Duodenal mucosa (tissue), 2 donors: ENCODE measurements around the gene MEF2A.

Experiments used
- H3K27ac ChIP-seq: one replicate; pipeline ENCODE4 v1.7.0; 2013; ENCODE audit warnings: low read depth, low read length
- H3K27me3 ChIP-seq, 2 donors: one replicate each; pipeline ENCODE4 v1.7.0; 2013; ENCODE audit warnings: low read length in 2 of 2, control low read depth in 1 of 2; ENCODE audit not compliant: insufficient read depth in 2 of 2, control insufficient read depth in 1 of 2
- H3K36me3 ChIP-seq, 2 donors: one replicate each; pipeline ENCODE4 v1.7.0; 2013; ENCODE audit warnings: low read length in 2 of 2, control low read depth in 1 of 2; ENCODE audit not compliant: insufficient read depth in 2 of 2, control insufficient read depth in 1 of 2
- H3K4me1 ChIP-seq, 2 donors: one replicate each; pipeline ENCODE4 v1.7.0; 2013; ENCODE audit warnings: low read length in 2 of 2, control low read depth in 1 of 2; ENCODE audit not compliant: insufficient read depth in 2 of 2, control insufficient read depth in 1 of 2
- H3K4me3 ChIP-seq, 2 donors: one replicate each; pipeline ENCODE4 v1.7.0; 2013; ENCODE audit warnings: low read length in 2 of 2, low read depth in 1 of 2
- H3K9ac ChIP-seq, 2 donors: one replicate each; pipeline ENCODE4 v1.7.0; 2013; ENCODE audit warnings: low read length in 2 of 2, low read depth in 1 of 2
- H3K9me3 ChIP-seq, 2 donors: one replicate each; pipeline ENCODE4 v1.7.0; 2013; ENCODE audit warnings: low read length in 2 of 2, control low read depth in 1 of 2; ENCODE audit not compliant: control insufficient read depth in 1 of 2

MEF2A gene

DNA sequence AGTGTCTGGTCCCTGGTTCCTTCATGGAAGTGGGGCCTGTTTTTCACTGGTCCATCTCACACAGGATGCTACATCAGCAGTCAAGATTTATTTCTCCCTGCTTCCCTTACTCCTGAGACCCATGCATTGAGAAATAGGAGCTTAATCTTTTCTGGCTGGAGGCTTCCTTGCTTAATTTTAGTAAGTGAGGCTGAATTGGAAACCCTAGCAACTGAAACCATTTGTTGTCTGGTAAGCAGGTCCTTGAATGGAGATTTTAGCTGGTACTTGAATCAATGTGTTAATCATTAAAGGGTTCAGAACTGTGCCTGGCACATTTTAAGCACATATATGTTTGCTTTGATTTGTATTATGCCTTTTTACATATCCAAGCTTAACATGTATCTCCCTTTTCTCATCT lies 20.2 kb upstream of the MEF2A start:
- no peak overlapping the region for H3K27ac ChIP-seq
- H3K36me3 ChIP-seq, result no peaks in the 10 kb centered on the region
- H3K9ac ChIP-seq, result no peak overlapping the region
- no peaks in the 10 kb centered on the region for H3K27me3 ChIP-seq
- H3K4me3 ChIP-seq, result no peak overlapping the region
- no peaks in the 10 kb centered on the region for H3K4me1 ChIP-seq
- H3K9me3 ChIP-seq, result no peaks in the 10 kb centered on the region

DNA sequence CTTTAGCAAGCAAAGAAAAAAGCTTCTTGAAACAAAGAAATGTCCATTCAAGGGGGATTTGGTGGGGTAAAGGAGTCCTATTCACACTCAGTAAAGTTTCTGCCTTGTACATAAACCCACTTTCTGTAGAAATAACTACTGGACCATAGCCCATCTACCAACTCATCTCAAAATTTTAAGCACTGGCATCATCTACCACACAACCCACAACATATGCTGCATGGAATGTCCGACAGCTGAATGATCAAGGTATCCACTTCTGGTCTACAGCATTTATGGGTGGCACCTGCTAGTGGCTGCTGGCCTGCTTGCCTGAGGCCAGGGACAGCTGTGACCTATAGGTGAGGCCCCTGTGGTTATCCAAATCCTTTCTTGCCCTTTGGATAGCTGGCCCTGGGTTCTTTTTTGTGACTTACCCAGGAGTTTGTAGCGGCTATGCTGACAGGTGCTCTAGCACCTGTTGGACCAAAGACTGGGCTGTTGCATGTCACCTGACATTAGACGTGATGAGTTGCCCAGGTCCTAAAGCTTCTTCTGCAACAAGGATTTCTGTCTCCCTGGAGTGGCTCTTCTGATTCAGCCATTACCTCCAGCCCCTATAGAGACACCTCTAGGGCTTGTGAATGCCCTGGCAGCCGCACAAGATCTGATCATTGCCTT lies 19.2 kb upstream of the MEF2A start:
- Histone ChIP-seq H3K9me3 (no peaks in the 10 kb centered on the region), H3K27me3 (no peaks in the 10 kb centered on the region), H3K27ac (no peak overlapping the region), H3K9ac (no peak overlapping the region), H3K4me1 (no peaks in the 10 kb centered on the region), H3K36me3 (no peaks in the 10 kb centered on the region), H3K4me3 (no peak overlapping the region)

DNA sequence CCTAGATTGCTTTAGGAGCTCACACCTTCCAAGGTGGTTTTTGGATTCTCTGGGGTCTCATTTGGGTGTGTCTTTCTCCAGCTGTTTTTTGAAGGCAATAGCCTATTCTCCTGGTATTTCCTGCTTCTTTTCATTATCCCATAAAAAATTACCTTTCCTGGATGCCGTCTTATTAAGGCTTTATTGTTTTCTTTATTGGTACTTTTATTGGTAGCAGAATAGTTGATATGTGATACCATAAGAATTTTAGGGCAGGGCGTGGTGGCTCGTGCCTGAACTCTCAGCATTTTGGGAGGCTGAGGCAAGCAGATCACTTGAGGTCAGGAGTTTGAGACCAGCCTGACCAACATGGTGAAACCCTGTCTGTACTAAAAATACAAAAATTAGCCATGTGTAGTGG lies 18.3 kb upstream of the MEF2A start:
- H3K27me3 ChIP-seq, result no peaks in the 10 kb centered on the region
- no peak overlapping the region for H3K27ac ChIP-seq
- H3K4me1 ChIP-seq, result no peaks in the 10 kb centered on the region
- H3K36me3 ChIP-seq, result no peaks in the 10 kb centered on the region
- no peak overlapping the region for H3K4me3 ChIP-seq
- no peak overlapping the region for H3K9ac ChIP-seq
- no peaks in the 10 kb centered on the region for H3K9me3 ChIP-seq

DNA sequence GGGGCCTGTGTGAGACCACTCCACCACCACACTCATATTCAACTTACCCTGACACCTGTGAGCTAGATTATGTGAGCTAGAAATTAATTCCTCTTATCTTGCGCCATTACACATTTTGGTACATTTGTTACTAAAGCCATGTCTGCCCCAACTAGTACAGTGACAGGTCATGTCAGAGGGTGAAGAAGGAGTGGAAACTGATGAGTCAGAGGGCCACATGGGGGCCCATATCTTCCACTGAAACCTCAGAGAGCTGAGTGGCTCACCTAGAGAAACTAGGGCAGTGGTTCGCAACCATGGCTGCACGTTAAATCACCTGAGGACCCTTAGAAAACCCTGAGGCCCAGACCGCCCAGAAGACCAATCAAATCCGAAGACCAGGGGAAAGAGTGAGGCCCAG lies 15.7 kb upstream of the MEF2A start:
- peaks cover 0 to 4% of the 10 kb centered on the region in 2 donors for H3K27me3 ChIP-seq
- no peak overlapping the region for H3K27ac ChIP-seq
- H3K4me1 ChIP-seq, result no peaks in the 10 kb centered on the region
- no peak overlapping the region for H3K9ac ChIP-seq
- no peaks in the 10 kb centered on the region for H3K9me3 ChIP-seq
- H3K36me3 ChIP-seq, result no peaks in the 10 kb centered on the region
- H3K4me3 ChIP-seq, result no peak overlapping the region

DNA sequence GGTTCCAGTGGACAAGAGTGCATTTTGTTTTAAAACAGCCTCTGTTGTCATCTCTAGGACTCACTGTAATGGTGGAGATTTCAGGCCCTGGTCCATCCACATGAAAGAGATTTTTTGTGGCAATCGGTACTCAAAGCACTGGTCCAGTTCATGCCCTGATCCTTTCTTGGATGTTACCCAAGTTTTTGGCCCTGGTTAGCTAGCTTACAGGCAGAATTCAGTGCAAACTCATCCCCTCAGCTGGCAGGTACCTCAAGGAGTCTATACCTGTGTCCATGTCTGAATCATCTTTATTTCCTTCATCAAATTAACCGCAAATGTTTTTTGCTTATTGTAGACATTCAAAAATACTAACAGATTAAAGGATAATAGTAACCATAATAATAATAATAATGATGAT lies 13.7 kb upstream of the MEF2A start:
- Histone ChIP-seq H3K27ac (no peak overlapping the region), H3K4me1 (no peaks in the 10 kb centered on the region), H3K9me3 (no peaks in the 10 kb centered on the region), H3K27me3 (peaks cover 0 to 4% of the 10 kb centered on the region in 2 donors), H3K9ac (no peak overlapping the region), H3K4me3 (no peak overlapping the region), H3K36me3 (no peaks in the 10 kb centered on the region)

DNA sequence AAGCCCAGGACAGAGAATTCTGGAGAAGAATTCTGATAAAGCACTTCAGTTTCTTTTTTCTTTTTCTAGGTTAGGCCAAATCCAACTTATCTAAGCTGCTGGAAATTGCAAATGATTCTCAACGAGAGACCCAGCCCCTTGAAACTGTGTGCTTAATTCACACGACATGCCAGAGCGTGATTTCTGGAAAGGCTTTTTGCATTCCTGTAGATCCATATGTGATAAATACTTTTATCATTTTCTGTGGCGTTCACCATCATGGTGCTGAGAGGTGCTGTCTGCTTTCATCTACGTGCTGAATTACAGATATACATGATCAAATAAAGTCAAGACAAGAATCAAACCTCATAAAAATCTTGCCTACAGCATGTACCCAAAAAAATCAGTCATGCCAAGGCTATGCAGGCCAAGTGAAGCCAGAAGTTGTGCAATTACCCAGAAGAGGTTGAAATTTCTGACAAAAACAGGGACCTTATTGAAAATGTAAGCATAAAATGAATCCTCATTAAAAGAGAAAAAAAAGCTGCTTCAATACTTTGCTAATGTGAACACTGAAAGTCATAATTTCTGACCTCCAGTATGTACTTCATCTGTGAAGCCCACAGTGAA lies 10.8 kb upstream of the MEF2A start:
- no peak overlapping the region for H3K27ac ChIP-seq

DNA sequence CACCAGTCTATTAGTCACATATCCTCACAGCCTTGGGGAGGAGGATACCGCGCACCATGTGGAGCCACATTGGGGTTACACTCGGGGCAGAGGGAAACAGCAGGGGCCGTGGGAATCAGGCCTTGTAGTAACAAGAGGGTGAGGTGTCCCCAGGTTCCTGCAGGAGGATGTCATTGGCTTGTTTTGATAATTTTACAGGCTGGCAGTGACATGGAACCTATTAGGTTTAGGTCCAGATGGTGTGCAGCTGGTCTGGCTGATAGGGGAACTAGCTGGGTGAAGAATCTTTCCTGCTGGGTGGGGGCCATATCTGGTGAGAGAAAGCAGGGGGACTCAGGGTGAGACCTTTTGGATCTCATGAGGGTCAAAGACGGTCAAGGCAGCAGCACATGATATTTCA lies 9.8 kb upstream of the MEF2A start:
- Histone ChIP-seq H3K9ac (no peak overlapping the region), H3K36me3 (no peaks in the 10 kb centered on the region), H3K9me3 (no peaks in the 10 kb centered on the region), H3K27ac (no peak overlapping the region), H3K4me1 (no peaks in the 10 kb centered on the region), H3K27me3 (peaks cover 0 to 4% of the 10 kb centered on the region in 2 donors), H3K4me3 (no peak overlapping the region)

More for the DNA sequence above, 10.8 kb upstream of the MEF2A start:
- peaks cover 0 to 4% of the 10 kb centered on the region in 2 donors for H3K27me3 ChIP-seq
- no peaks in the 10 kb centered on the region for H3K4me1 ChIP-seq
- no peak overlapping the region for H3K4me3 ChIP-seq
- H3K9me3 ChIP-seq, result no peaks in the 10 kb centered on the region
- H3K9ac ChIP-seq, result no peak overlapping the region
- no peaks in the 10 kb centered on the region for H3K36me3 ChIP-seq

DNA sequence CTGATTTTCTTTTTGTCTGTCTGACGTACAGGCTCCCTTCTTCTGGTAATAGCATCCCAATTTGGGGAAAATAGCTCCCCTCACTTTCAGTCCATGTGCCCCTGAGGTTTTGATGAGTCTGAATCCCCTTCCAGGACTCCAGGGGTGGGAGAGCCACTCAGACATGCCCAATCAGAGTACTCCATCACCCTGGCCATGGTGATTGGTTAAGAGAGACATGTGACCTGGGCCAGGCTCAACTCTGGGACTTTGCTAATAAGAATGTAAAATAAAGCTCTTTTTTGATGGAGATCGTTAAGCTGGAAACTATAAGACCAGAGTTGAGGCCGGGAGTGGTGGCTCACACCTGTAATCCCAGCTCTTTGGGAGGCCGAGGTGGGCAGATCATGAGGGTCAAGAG lies 9.2 kb upstream of the MEF2A start:
- no peaks in the 10 kb centered on the region for H3K9me3 ChIP-seq
- no peaks in the 10 kb centered on the region for H3K36me3 ChIP-seq
- no peak overlapping the region for H3K4me3 ChIP-seq
- peaks cover 0 to 4% of the 10 kb centered on the region in 2 donors for H3K27me3 ChIP-seq
- H3K4me1 ChIP-seq, result no peaks in the 10 kb centered on the region
- H3K9ac ChIP-seq, result no peak overlapping the region
- H3K27ac ChIP-seq, result no peak overlapping the region

DNA sequence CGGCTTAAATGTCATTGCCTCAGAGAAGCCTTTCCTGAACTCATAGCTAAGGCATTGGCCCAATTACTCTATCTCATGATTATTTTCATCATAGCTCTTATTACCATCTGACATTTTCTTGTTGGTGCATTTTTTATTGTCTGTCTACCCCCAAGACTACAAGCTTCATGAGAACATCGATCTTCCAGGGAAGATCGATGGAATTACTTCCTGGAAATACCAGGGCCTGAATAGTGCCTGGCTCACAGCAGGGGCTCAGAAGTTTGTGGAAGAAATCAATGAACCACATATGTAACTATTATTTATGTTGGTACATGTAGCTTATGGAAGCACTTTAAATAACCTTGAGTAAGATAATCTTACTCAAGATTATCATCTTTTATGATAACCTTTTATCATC lies 7.7 kb upstream of the MEF2A start:
- no peak overlapping the region for H3K27ac ChIP-seq
- H3K27me3 ChIP-seq, result peaks cover 0 to 4% of the 10 kb centered on the region in 2 donors

DNA sequence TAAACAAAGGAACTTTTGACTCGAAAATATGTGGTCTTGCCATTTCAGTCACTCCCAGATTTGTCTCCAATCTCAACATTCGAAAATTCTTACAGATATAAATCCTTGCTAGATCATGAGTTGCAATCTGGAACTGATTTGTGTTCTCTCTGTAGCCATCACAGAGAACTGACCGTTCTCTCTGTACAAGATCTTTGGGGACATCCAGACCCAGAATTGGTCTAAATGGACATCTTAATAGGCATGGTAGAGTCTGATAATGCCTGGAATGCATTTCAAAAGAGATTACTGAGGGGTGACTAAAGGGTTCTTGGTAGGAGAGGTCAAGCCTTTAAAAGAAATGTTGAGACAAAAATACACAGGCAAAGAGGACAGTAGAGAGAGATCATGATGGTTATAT lies 7.2 kb upstream of the MEF2A start:
- Histone ChIP-seq H3K4me1 (no peaks in the 10 kb centered on the region), H3K4me3 (no peak overlapping the region), H3K27ac (no peak overlapping the region), H3K9me3 (no peaks in the 10 kb centered on the region), H3K27me3 (peaks cover 0 to 4% of the 10 kb centered on the region in 2 donors), H3K36me3 (no peaks in the 10 kb centered on the region), H3K9ac (no peak overlapping the region)

More for the DNA sequence above, 7.7 kb upstream of the MEF2A start:
- H3K4me3 ChIP-seq, result no peak overlapping the region
- H3K4me1 ChIP-seq, result no peaks in the 10 kb centered on the region
- no peaks in the 10 kb centered on the region for H3K9me3 ChIP-seq
- no peaks in the 10 kb centered on the region for H3K36me3 ChIP-seq
- no peak overlapping the region for H3K9ac ChIP-seq
